HEK293 (cell line): ENCODE results near the gene HPCAL1.

Source experiments
- KLF1 ChIP-seq: fragments of 450-650 bp; formaldehyde crosslinking; IDR thresholded peaks from 2 replicates; pipeline ENCODE4 v1.5.1; 2016; ENCODE audit warnings: missing biosample characterization, missing genetic modification characterization
- OVOL3 ChIP-seq: fragments of 450-650 bp; formaldehyde crosslinking; IDR thresholded peaks from 2 replicates; pipeline ENCODE4 v1.5.1; 2016; ENCODE audit warnings: missing biosample characterization, missing genetic modification characterization
- ZBTB21 ChIP-seq: fragments of 450-650 bp; formaldehyde crosslinking; IDR thresholded peaks from 2 replicates; pipeline ENCODE4 v1.5.1; 2017; ENCODE audit warnings: missing biosample characterization, missing genetic modification characterization
- ZFP3 ChIP-seq: fragments of 450-650 bp; formaldehyde crosslinking; IDR thresholded peaks from 2 replicates; pipeline ENCODE4 v1.5.1; 2016; ENCODE audit warnings: low read depth, missing biosample characterization, missing genetic modification characterization
- ZNF830 ChIP-seq: fragments of 450-650 bp; IDR thresholded peaks from 2 replicates; pipeline ENCODE4 v1.5.0; 2018; ENCODE audit warnings: missing biosample characterization, missing genetic modification characterization, low read depth, mild to moderate bottlenecking, moderate library complexity
- TF ChIP-seq, protein P1 (sequence below): fragments of 450-650 bp; formaldehyde crosslinking; IDR thresholded peaks from 2 replicates; pipeline ENCODE4 v1.5.1; 2016; ENCODE audit warnings: missing biosample characterization, missing genetic modification characterization

DNA sequence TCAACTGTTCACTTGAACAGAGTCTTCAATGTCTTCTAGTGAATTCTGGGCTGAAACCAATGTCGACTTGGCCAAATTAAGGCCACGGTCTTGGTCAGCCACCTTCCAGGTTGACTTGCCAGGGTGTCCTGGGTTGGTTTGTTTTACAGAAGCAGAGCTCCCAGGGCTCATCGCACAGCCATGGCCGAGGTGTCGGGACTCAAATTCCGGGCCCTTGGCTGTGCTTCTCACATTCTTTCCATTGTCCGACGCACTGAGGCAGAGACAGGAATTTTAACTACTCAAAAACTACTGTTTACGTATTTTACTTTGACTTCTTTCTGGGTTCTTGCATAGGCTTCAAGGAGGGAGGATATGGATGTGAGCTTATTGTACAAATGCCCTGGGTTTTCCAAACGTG is 51.7 kb downstream of the HPCAL1 start:
- TF ChIP-seq, protein P1, sequence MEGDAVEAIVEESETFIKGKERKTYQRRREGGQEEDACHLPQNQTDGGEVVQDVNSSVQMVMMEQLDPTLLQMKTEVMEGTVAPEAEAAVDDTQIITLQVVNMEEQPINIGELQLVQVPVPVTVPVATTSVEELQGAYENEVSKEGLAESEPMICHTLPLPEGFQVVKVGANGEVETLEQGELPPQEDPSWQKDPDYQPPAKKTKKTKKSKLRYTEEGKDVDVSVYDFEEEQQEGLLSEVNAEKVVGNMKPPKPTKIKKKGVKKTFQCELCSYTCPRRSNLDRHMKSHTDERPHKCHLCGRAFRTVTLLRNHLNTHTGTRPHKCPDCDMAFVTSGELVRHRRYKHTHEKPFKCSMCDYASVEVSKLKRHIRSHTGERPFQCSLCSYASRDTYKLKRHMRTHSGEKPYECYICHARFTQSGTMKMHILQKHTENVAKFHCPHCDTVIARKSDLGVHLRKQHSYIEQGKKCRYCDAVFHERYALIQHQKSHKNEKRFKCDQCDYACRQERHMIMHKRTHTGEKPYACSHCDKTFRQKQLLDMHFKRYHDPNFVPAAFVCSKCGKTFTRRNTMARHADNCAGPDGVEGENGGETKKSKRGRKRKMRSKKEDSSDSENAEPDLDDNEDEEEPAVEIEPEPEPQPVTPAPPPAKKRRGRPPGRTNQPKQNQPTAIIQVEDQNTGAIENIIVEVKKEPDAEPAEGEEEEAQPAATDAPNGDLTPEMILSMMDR (tag by site-specific recombination) = no peak
- no peak for TF ChIP-seq OVOL3
- TF ChIP-seq ZBTB21 (tag by site-specific recombination) = no peak
- TF ChIP-seq ZFP3 (tag by site-specific recombination) = no peak
- no peak for TF ChIP-seq KLF1 (tag by site-specific recombination)
- no peak for TF ChIP-seq ZNF830
